Esophagus squamous epithelium (tissue), 4 donors: ENCODE results near the gene PSME2.

Experiments used
- POLR2A ChIP-seq, 4 donors: fragments of 450-650 bp; IDR thresholded peaks; one replicate each; pipeline ENCODE4 v1.6.1; 2017; ENCODE audit warnings: antibody characterized with exemption in 4 of 4, mild to moderate bottlenecking in 4 of 4, moderate library complexity in 3 of 4
- TF ChIP-seq, protein P1 (sequence below), 6 experiments: fragments of 450-650 bp in 4 of 6; fragments of 200-600 bp in 2 of 6; sonication (generic) in 2 of 6; IDR thresholded peaks; one replicate each; pipeline ENCODE4 v1.5.1; 2016 to 2019; ENCODE audit warnings: antibody characterized with exemption in 6 of 6, mild to moderate bottlenecking in 4 of 6, moderate library complexity in 4 of 6

DNA sequence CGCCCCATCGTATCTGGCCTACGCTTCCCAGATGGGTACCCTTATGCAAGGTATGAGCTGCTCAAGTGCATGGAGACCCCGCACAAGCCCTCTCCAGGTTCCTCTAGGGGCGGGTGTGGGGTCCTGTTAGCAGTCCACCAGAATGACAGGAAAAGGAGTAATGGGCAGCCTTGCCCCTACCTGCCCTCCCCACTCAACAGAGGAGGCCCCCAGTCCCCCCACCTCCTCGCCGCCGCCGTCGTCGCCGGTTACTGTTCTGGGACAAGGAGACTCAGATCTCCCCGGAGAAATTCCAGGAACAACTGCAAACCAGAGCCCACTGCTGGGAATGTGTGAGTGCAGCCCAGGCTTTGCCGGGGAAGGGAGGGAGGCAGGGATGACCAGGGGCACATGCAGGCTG lies 31.5 kb upstream of the PSME2 start:
- no peak for TF ChIP-seq POLR2A (IDR thresholded peaks at IDR 0.05)
- TF ChIP-seq, protein P1, sequence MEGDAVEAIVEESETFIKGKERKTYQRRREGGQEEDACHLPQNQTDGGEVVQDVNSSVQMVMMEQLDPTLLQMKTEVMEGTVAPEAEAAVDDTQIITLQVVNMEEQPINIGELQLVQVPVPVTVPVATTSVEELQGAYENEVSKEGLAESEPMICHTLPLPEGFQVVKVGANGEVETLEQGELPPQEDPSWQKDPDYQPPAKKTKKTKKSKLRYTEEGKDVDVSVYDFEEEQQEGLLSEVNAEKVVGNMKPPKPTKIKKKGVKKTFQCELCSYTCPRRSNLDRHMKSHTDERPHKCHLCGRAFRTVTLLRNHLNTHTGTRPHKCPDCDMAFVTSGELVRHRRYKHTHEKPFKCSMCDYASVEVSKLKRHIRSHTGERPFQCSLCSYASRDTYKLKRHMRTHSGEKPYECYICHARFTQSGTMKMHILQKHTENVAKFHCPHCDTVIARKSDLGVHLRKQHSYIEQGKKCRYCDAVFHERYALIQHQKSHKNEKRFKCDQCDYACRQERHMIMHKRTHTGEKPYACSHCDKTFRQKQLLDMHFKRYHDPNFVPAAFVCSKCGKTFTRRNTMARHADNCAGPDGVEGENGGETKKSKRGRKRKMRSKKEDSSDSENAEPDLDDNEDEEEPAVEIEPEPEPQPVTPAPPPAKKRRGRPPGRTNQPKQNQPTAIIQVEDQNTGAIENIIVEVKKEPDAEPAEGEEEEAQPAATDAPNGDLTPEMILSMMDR (IDR thresholded peaks at IDR 0.05), result no peak
